ENCODE results near the gene CCDC57.

Gene CCDC57

DNA sequence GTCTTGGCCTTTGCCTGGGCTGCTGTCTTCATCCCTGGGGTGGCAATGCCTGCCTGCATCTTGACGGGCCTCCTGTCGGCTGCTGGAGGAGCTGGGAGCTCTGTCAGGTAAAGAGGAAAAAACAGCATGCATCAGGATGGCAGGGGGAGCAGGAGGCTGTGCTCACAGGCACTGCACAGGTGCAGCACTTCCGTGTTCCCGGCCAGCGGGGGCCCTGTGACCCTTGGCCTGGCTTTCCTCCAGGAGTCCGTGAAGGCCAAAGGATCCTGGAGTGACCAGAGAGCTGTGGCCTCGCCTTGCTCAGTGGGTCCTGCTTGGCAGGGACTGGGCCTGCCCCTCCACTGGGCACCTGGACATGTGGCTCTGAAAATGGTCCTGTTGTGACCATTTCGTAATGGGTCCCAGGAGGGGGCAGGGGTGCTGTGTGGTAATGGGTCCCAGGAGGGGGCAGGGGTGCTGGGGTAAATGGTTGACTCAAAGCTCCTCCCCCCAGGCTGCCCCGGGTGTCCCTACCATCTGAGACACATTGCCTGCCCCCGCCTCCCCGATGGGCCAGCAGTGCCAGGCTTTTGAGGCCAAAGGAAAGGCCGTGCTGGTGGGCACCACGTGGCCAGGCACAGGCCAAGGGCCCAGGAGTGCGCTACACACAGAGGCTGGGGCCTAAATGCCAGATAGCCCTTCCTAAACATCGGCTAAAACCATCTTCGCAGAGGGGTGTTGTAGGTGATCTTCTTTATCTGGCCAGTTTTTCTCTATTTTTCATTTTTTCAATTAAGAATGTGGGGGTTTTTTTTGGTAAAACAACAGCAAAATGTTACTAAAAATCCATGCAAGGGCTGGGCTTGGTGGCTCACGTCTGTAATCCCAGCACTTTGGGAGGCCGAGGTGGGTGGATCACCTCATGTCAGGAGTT, 110.6 kb downstream of the CCDC57 start:
- FAIRE-seq: no peak

DNA sequence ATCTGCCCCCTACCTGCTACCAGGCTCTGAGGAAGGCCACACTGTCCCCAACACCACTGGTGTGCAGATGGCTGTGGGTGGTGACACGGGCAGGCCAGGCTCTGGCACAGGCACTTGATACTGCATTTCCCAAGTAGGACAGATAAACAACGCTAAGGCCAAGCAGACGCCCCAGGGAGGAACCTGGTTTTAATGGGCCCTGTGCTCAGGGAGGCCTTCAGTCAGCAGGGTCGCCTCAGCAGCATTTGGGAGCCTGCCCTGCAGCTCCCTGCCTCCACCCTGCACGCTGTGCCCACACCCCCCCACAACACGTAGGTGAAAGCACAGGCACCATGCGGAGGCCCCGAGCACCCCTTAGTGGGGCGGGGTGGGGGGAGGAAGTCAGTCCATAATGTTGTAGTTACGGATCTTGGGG, 111.3 kb downstream of the CCDC57 start:
- no peak for FAIRE-seq

DNA sequence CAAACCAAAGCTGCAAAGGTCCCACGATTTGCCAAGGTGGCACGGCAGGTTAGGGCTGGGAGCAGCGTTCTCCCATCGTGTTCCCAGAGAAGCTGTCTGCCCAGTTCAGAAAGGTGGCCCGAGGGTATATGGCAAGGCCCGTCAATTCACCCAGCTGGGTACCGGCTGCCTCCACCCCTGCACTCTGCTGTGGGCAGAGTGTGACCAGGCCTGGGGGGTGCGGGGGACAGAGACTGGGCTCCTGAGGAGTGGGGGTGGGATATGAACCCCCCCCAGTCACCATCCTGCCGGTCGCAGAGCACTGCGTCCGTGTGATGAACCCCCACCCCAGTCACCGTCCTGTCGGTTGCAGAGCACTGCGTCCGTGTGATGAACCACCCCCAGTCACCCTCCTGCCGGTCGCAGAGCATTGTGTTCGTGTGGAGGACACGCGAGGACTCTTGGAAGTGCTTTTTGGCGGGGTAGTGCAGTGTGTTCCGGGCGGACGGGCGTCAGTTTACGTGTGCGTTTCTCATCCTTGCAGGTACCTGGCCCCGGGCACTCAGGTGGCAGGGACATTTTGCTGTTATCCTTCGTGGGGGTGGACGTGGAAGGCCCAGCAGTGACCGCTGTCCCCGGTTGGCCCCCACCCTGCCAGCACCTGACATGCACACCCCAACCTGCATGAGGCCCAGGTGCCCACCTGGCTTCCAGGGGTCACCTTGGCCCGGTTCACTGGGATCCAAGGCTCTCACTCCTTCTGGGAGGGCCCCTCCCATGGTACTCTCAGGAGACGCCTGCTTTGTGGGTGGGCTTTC, 111.9 kb downstream of the CCDC57 start:
- no peak for FAIRE-seq

DNA sequence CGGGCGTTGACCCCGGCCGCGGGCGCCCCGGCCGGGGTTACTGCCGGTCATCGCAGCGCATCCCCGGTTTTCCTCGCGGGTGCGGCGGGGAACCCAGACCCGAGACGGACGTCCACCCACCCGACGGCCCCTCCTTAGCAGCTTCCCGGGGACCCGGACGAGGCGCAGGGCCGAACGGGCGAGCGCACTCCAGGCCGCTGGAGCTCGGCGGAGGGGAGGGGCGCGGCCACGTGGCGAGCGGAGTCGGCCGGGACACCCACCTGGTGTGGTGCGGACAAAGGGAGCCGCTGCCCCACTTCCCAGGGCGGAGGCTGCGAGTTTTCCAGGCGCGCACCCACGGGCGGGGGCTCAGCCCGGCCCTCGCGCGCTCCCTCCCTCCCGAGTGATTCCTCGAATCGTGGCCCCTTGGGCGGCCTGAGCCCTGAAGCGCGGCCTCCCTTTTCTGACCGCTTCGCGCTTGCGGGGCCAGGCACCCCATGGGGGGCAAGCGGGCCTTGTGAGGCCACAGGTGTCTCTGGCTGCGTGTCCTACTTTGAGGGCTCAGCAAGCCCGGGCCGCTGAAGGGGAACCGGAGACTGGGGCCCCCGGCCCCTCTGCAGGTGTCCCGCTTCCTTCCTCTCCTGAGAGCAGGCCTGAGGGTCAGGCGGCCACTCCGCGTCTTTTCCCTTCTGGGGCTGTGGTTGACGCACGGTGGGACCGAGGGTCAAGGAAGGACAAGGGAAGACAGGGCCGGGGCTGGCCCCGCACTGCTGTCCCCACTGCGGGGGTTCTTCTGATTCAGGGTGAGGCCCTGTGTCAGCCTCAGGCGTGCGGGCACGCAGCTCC, 113.5 kb downstream of the CCDC57 start:
- no peak for FAIRE-seq

DNA sequence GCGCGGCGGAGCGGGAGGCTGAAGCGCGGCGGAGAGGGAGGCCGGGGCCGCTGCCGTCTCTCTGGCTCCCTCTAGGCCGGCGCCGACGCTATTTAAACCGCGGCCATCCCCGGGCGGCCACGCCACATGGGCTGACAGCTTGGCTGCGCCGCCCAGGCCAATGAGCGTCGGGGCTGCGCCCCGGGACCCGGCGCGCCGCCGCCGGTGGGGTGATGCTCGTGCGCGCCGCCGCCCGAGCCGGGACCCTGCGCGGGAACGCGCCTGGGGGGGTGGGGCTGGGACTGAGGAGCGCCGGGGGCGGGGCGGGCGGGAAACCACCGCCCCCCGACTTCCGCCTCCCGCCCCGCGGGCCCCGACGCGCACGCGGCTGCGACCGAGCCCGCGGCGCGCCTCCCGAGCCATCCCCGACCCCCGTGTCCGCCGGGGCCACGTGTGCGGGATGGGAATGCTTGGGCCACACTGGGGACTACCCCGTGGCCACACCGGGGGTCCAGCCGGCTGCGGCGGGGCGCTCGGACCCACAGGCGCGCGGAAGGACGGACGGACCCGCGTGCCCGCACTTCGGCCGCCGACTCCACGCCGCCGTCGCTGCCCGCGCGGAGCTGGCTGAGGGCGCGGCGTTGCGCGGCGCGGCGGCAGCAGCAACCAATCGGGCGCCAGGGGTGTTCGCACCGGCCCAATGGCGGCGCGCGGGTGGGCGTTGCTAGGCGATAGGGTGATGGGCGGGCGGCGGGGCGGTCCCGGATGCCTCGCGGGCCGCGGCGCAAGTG, 114.3 kb downstream of the CCDC57 start, which contains the start of gene FASN:
TSS of gene FASN (minus strand) at position 68 of the 770 bp plus-strand sequence. CDS start 1,791 bp downstream, outside the sequence.
- FAIRE-seq: no peak

DNA sequence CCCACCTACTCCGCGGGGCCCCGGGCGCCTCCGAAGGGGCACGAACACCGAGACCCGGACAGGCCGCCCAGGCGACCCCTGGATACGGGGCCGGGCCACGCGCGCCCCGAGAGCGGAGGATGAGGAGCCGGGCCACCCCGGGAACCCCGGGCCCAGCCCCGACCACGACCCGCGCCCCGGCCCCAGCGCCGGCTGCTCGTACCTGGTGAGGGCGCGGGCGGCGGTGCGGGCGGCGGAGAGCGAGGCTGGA, 114.8 kb downstream of the CCDC57 start:
- FAIRE-seq: no peak

DNA sequence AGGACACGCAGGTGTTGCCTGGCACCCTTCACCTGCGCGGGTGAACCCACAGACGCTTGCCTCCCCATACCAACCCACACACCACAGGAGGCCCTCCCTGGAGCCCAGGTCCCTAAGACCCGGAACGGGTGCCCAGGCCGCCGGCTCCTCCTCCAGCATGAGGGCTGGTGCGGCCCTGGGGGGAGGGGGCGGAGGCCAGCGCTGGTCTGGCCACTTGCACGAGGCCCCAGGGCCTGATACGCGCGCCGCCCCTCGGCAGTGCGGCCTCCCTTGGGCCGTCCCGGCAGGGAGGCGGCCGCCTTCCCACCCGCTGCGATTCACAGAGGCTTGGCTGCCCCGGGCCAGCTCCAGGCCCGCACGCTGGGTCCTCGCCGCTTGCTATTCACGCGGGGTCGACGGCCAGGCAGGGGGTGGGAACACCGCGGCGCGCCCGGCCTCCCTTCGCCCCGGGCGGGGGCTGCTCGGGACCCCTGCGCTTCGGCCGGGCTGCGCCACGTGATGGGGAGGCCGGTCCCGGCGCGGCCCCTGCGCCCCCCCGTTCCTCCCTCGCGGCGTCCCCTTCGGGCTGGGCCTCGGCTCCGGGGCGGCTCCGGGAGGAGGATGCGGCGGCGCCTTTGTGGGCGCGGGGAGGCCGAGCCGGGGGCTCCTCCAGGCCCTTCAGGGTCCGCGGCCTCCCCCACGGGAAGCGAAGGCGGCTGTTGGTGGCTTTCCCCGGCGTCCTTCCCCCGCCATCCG, 115.3 kb downstream of the CCDC57 start:
- no peak for FAIRE-seq

DNA sequence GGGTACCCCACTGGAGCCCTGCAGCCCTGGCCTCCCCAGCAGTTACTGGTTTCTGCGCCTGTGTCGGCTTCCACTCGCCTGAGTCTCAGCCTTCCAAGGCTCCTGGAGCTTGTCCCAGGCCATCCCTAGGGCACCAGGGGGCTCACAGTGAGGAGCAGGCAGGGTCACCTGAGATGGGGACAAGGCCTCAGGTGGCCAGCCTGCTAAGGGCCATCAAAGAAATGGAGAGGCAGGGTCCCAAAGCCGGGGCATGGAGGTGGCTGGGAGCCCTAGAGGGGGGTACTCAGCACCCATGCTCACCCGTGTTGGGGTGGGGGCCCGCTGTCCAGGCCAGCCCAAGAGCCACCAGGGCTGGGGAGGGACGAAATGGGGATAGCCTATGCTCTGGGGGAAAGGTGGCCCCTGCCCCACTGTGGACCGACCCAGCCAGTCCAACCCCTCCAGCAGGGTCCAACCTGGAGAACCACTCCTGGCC, 115.9 kb downstream of the CCDC57 start:
- FAIRE-seq: no peak

DNA sequence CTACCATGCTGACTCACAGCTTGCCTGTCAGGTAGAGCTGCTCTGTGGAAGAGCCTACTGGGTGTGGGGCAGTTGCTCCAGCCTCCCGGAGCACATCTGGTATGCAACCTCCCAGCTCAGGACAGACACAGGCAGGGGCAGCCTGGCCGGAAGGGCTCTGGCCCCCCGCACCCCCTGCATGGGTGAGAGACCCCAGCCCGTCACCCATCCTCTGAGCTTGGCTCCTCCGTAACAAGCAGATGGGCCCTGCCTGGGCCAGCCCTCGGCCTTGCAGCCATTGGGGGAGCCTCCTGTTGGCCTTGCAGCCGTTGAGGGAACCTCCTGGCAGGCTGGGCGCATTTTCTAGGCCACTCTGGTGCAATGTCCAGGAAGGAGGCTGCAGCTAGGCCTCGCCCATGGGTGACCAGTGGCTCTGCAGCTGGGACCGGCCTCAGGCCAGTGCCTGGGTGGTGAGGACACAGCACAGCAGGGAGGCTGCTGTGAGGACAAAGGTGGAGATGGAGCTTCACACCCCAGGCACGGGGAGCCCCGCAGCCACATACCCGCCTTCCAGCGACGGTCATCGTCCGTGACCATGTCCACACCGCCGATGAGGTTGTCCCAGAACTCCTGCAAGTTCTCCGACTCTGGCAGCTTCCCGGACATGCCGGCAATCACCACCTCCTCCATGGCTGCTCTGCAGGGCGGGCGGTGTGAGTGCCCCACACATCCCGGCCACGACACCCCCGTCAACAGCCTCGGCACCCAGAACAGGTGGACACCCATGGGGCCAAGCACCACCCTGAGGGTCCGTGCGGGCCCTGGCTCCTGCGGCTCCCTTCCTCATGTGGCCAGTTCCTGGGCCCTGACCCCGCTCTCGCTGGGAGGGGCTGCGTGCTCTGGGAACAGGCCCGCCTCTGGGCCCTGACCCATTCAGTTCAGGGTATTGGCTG, 116.6 kb downstream of the CCDC57 start:
- FAIRE-seq: no peak

DNA sequence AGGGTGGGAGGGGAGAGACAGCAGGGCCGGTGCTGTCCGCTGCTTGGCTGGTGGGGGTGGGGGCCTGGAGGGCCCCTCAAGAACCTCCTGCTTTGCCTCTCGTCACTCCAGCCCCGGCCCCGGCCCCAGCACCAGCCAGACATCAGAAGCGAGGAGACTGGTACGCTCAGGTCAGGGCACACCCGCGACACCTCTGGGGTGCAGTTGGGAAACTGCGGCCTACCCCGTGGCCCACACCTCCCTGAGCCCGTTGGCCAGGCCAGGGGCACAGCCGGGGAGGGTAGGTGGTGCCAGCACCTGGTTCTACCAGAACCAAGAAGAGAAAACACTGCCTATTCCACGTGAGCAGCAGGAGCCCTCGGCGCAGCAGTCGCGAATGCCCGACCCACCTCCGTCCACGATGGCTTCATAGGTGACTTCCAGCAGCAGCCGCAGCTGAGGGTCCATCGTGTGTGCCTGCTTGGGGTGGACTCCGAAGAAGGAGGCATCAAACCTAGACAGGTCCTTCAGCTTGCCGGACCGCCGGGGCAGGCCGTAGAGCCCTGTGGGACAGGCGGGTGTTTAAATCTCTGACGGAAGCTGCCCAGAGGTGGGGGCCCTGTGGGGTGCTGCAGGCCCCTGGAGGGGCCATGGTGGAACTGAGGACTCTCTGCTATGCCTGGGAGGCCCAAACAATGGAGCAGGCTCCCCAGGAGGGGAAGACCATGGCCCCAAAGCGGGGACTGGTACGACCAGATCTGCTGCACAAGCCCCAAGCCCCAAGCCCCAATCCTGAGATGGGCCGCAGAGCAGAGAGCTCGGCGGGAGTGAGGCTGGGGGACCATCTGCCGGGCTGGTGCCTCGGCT, 117.5 kb downstream of the CCDC57 start:
- FAIRE-seq: no peak

DNA sequence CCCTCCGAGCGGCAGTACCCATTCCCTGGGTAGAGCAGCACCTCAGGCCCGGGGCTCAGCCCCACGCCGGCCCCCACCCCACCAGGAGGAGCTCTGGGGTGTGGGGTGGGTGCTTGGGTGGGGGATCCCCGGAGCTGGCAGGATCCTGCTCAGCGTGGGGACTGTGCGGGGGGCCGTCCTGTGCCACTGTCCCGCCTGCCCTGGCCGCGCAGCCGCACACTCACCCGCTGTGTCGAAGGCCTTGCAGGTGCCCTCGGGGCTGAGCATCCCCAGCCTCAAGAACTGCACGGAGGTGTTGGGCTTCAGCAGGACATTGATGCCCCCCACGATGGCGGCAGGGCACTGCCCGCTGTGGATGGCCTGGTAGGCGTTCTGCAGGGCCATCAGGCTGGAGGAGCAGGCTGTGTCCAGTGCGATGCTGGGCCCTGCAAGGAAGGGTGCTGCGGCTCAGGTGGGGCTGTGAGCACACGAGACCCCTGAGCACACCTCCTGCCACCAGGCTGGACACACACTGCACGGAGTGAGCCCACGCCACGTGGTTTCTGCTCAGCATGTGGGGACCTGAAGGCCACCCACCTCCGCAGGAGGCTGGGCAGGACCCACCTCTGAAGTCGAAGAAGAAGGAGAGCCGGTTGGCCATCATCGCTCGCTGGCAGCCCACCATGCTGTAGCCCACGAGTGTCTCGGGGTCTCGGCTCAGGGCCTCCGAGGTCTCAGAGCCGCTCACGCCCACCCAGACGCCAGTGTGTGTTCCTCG, 119.5 kb downstream of the CCDC57 start:
- no peak for FAIRE-seq

DNA sequence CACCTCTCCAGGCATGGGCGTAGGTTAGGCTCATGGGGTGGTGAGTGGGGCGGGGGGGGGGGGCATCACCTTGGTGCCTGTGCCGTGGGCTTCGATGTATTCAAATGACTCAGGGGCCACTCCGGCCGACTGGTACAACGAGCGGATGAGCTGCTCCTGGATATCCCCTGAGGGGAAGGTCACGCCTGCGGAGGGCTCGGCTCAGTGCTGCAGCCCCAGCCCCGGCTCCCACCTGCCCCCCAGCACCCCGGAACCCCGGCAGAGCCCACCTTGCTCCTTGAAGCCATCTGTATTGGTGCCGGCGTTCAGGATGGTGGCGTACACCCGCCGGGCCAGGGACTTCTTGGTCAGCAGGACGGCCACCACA, 120.0 kb downstream of the CCDC57 start:
- no peak for FAIRE-seq

DNA sequence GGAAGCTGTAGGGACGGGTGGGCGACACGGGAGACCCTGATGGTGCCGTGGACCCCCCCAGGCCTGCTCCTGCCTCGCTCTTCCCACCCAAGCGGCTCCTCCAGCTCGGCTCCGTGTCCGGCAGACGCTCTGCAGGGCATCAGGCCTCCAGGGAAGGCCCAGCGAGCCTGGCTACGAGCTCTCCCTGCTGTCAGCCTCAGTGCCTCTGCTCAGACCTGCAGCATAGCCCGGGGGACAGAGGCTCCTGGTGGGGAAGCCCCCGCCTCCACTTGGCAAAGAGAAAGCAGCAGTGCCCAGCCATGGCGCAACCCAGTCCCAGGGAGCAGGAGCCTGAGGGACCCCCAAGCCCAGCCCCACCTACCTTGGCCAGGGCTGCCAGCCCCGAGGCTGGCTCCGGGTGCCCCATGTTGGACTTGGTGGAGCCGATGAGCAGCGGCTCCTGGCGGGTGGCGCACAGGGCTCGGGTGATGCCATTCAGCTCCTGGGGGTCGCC, 120.5 kb downstream of the CCDC57 start:
- no peak for FAIRE-seq

DNA sequence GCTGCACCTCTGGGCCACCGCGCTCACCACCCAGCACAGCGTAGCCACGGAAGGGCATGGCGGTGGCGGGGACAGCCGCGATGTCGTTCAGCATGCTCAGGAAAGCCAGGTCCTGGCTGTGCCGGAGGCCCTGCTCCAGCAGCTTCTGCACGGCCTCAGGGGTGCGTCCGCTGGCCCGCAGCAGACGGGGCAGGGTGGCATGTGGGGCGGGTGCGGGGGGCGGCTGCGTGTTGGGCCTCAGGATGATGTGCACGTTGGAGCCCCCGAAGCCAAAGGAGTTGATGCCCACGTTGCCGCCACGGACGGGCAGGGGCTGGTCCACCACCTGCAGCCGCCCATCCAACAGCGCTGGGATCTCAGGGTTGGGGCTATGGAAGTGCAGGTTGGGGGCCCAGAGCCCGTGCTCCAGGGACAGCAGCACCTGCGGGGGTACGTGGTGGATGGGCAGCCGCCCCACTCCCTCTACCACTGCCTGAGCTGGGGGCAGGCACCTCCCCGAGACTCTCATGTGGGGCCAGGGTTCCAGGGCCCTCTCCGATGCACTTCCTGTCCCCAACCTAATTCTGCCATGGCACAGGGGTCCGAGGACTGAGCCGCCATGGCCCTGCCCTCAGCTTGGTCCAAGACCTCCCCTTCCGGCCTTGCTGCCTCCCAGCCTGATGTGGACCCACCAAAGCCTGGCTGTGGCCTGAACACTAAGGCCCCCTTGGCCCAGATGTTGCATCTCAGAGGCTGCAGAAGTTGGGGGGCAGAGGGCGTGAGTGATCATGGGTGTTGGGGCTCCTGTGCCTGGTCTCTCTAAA, 121.2 kb downstream of the CCDC57 start:
- FAIRE-seq: no peak

DNA sequence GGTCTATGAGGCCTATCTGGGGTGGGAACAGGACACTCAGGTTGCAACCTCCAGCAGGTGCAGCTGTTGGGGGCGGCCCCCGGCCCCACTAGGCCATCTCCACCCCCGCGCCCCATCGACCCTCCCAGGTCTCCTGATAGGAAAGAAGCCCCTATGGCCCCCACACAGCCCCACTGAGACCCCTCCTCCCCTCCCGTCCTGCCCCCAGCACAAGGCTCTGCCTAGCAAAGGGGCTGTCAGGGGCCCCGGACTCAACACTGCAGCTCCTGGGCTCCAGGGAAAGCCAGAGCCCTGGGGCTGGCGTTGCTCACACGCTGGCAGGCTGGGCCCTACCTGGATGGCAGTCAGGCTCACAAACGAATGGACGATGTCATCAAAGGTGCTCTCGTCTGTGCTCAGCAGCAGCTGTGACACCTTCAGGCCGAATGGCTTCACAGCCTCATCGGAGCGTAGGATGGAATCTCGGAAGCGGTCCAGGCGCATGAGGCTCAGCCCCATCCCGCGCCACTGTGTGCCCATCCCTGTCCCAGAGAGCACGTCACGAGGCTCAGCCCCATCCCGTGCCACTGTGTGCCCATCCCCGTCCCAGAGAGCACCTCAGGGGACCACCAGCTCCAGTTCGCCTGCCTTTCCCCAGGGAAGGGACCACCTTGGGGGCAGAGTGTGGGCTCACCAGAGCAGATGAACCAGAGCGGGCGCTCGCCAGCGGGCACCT, 121.9 kb downstream of the CCDC57 start:
- no peak for FAIRE-seq

DNA sequence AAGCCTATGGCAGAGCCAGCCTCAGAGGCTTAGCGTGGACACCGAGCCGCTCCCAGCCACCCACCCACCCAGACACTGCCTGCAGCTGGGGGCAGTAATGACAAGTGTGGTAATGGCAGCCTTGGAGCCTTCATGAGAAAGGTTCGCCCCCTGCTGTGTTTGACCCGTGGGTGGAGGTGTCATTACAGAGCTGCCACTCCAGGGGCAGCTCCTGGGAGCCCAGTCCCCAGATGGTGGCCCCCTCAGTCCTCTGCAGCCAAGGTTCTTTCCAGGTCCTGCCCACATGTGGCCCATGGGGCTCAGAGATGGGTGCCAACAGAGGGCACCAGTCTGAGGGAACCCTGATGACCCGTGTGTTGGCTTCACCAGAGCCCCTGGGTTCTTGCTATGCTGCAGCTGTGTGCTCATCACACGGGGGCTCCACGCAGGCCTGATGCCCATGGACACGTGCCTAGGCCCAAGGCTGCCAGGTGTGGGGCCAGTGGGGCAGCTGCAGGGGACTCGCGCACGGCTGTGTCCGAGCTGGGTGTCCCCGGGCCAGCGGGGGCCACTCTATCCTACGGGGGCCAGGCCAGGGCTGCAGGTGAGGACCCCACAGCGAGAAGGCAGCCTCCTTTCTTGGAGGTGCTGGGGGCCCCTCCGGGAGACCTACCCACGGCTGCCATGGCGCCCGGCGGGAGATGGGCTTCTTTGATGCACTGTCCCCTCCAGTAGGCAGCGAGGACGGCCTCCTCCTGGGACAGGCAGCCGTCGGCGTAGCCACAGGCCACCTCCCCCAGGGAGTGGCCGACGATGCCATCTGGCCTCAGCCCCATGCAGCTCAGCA, 122.7 kb downstream of the CCDC57 start:
- no peak for FAIRE-seq

Data from endometrium (tissue), 2 donors.